SU-DHL-6 (cell line): Measurements from ENCODE around the gene STIP1.

Experiments
- CTCF ChIP-seq: fragments of 200-600 bp; sonication (generic); IDR thresholded peaks from one replicate; pipeline ENCODE4 v1.5.1; 2017; ENCODE audit warnings: antibody characterized with exemption, mild to moderate bottlenecking, low read length, moderate library complexity; ENCODE audit not compliant: insufficient read depth, poor library complexity, severe bottlenecking
- EZH2phosphoT487 ChIP-seq: fragments of 200-600 bp; sonication (generic), shearing (Covaris generic); conservative IDR thresholded peaks from 2 replicates; pipeline ENCODE4 v1.6.1; 2018; ENCODE audit warnings: mild to moderate bottlenecking, antibody characterized with exemption, low read length, moderate library complexity, mixed read lengths

DNA sequence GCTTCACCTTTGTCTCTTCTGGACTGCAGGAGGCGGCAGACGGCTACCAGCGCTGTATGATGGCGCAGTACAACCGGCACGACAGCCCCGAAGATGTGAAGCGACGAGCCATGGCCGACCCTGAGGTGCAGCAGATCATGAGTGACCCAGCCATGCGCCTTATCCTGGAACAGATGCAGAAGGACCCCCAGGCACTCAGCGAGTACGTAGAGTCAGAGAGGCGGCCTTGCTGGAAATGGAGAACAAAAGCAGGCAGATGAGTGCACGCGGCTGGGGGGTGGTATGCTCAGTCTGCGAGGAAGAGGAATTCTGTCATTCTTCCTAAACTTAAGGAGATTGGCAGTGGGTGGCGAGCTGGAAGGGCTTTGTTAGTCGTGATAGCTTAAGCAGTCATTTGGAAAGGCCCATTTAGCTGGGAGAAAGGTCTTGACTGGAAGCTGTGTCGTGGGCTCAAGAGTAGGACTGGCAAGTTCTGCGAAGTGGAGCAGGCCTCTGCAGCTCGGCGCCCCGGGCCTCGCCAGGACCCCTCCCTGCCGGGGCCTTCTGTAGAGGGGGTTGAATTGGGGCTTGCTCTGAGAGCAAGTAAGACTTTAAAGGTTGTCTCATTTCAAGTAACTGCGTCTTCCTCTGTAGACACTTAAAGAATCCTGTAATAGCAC, 17.6 kb downstream of the STIP1 start:
- TF ChIP-seq CTCF = no peak
- no peak for TF ChIP-seq EZH2phosphoT487
